NCI-H524 (cell line): ENCODE data around the gene ARHGEF7.

Source experiments
- DNase-seq, 2 experiments: peaks; one replicate each; lab custom pipeline; 2025; lab: John Stamatoyannopoulos, UW

ARHGEF7 gene

DNA sequence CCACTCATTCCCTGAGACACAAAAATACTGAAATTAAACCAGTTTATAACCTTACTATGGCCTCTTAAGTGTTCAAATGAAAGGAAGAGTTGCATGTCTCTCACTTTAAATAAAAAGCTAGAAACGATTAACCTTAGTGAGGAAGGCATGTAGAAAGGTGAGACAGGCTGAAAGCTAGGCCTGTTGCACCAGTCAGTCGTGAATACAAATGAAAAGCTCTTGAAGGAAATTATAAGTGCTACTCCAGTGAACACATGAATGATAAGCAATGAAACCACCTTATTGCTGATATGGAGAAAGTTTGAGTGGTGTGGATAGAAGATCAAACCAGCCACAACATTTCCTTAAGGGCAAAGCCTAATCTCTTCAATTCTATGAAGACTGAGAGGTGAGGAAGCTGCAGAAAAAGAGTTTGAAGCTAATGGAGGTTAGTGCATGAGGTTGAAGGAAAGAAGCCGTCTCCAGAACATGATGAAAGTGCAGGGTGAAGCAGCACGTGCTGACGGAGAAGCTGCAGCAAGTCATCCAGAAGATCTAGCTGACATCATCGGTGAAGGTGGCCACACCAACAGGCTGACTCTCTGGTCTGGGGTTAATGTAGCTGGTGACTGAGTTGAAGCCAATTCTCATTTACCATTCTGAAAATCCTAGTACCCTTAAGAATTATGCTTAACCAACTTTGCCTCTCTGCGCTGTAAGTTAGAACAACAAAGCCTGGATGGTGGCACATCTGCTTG, 110.9 kb downstream of the ARHGEF7 start:
- DNase-seq: no peak

DNA sequence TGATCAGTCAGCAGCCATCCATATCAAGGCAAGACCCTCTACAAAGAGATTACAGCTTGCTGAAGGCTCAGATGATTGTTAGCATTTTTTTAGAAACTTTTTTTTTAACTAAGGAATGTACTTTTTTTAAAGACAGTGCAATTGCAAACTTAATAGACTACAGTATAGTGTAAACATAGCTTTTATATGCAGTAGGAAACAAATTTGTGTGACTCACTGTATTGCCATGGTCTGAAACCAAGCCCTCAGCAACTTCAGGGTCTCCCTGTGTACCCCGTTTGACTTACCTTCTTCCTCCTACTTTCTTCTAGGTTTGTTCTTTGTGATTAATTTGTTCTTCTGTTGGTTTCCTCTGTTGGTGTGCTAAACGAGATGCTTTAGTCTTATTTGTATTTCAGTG, 112.3 kb downstream of the ARHGEF7 start:
- DNase-seq: no peak

DNA sequence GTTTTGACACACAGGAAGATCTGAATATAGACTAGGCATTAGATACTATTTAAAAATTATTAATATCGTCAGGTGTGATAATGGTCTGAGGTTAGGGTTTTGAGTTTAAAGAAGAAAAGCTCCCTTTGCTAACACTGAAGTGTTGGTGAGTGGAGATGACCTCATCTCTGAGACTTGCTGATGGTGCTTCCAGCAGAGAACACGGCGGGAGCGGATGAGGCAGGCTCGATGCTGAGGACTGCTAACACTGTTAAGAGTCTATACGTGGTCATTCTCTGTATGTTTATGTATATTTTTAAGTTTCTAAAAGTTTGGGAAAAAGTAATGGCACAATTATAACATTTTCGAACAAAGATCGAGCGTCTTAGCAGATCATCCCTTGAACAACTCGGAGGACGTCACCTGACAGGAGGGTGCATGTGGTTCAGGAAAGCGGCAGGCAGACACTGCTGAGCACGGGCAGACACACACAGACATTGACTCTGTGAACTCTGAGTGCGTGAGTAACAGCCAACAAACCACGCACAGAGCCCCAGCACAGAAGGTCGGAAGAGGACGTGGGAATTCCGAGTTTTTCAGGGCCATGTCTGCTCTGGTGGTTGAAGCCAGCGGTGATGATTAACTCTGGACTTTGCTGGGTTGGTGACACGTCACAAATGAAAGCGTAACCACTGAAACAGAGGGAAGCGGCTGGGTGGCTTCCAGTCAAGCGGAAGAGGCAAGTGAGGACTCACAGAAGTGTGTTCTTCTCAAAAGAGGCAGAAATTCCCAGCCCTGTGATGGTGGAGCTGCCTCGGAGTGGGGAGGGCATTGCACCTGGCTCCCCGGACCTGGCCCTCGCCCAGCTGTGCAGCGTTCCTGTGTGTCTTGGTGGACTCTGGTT, 113.4 kb downstream of the ARHGEF7 start:
- DNase-seq: no peak

DNA sequence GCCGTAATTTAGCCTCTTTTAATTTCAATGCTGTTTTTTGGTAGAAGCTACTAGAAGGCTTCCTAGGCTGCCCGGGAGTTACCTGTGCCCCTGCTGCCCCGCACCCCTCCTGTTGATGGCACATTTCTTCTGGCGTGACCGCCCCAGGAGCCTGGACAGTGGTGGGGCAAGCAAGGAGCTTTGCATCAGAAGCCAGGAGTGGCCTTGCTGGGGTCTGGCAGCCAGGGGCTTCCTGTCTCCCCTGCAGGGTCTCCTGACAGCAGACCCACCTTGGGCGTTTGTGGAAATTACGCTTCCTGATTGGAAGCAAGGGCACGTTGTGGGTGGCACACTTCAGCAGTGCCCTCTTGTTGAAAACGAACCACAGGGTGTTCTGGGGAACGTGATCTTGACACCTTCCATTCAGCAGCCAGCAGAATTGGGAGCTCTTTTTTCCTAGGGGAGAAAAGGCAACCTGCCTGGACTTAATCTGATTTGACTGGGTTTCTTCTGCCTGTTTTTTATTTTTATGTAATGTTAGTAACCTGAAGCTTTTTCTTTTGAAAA, 115.3 kb downstream of the ARHGEF7 start:
- DNase-seq: no peak

DNA sequence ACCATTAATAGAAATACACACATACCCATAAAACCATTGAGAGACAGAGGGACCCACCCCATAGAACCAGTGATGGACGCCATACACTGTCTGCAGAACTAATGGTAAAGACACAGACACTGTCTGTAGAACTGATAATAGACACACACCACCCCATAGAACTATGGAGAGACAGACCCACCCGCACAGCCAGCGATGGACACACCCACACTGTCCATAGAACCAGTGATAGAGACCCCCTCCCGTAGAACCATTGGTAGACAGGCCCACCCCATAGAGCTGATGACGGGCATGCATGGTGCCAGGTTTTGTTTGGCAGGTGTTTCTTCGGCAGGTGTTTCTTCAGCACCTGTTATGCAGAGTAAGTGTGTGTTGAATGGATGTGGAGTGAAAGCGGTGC, 117.1 kb downstream of the ARHGEF7 start:
- no peak for DNase-seq

DNA sequence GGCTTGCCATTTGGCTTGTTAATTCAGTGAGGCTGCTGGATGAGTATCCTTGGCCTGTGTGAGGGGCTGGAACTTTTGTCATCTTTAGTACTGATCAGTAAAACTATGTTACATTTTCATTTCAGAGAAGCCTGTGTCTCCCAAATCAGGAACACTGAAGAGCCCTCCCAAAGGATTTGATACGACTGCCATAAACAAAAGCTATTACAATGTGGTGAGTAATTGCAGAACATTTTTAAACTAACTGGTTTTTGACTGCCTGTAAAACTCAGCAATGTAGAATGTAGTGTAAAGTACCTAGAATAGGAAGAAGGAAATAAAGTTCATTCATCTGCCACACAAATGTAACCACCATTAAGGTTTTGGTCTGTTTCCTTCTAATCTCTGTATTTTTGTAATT, 118.0 kb downstream of the ARHGEF7 start:
- DNase-seq: no peak

DNA sequence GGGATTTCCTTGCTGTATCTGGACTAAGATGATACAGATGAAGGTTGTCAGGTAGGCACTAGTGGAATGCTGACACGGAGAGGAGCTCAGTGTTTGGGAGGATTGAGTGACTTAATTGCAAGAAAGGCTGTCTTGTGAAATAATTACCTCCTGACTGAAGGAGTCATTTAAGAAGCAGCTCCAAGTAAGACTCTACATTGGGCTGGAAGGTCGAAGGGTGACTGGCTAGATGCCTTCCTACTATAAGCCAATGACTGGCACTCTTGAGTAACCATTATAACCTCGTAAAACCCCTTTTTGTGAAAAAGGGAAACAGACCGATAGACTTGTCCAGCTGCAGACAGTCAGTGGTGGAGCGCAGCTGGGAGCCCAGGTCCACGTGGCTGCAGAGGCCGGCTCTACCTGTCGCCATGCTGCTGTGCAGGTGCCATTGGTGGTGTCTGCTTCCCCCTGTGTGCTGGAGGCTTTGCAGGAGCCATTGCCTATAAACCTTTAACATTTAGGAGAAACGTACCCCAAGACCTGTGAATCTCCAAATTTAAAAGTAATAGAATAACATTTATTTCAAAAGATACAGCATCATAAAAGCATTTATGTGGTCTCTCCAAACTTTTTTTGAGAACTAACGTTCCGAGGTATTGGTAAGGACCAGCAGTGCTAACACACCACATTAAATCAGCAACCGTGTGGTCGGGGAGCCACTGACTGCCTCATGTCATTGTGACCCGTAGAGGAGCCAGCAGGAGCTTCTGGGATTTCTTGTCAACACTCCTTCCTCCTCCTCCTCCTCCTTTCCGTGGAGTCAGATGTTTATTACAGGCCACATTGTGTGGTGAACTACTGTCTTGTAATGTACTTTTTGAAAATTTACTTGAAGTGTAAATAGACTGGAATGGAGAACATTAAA, 124.9 kb downstream of the ARHGEF7 start:
- no peak for DNase-seq

DNA sequence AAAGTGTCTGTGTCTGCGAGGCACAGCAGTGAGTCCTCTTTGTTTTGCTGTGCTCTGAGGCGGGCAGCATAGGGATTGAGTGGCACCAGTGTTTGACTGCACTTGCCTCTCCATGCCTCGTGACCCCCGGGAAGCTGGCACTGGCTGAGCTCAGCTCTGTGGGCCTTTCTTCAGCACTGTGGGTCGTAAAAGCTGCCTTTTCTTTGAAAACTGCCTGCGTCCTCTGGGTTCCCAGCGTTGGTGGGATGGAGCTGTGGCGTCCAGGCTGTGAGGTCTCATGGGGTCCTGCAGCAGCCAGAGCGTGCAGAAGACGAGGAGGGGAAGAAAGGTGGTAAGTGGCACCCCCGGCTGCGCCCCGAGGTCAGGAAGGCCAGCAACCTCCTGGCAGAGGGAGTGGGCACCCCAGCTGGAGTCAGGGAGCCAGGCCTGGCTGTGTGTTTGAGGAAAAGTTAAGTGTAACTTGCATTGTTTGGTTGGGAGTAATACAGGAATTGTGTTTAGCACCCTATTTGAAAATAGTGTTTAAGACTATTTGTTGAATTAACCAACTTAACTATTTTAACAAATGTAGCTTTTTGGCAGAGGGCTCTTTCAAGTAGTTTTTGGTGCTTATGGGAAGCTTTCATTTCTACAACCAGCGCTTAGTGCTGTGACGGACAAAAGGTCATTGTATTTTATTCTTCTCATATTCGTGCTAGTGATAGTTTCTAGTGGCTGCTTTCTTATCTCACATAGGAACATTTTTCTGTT, 126.1 kb downstream of the ARHGEF7 start:
- no peak for DNase-seq

DNA sequence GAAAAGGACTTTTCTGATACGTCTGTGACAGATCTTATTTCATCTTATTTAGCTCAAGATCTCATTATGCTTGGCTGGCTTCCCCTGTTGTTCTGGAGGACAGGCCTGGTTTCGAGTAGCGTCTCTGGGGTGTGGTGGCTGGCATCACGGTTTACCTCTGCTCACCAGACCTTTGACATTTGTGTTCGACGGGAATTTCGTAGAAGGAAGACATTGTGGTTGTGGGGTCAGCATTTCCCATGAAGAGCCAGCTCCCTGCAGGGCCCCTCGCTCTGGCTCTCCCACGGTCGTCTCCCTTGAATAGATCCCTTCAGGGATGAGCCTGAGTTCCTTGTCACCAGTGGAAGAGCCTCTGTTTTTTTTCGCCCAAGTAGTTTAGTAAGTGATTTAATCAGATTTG, 126.8 kb downstream of the ARHGEF7 start:
- DNase-seq: no peak

DNA sequence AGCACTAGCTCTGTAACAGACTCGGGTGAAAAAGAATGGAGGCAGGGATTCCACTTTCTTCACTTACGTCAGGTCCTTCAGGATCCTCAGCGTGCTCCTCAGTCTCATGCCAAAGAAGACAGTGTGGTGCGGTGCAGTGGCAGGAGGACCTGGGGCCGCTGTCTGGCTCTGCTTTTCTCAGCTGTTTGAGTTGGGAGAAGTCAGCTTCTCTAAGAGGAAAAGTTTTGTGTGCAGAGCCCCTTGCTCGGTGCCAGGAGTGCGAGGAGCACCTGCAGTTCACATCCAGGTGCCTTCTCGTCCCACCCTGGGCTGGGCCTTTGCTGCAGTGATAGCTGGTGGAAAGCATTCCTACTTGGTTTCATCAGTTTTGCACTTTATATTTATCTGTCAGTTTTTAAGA, 127.5 kb downstream of the ARHGEF7 start:
- no peak for DNase-seq

DNA sequence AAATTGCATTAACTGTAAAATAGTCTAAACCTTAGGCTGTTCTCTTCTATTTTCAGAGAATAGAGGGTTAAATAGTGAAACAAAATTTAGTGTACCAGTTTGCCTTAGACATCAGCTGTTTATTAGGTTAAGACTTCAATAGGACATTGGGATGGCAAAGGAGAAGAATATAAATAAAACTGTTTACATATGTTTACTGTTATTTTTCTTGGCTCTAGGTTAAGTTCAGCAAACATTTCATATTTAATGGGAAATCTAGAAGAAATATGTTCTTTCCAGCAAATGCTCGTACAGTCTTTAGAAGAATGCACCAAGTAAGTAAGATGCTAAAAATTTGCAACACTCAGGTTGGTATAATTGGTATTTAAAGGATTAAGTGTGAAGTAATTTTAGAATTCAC, 128.9 kb downstream of the ARHGEF7 start:
- DNase-seq: no peak

DNA sequence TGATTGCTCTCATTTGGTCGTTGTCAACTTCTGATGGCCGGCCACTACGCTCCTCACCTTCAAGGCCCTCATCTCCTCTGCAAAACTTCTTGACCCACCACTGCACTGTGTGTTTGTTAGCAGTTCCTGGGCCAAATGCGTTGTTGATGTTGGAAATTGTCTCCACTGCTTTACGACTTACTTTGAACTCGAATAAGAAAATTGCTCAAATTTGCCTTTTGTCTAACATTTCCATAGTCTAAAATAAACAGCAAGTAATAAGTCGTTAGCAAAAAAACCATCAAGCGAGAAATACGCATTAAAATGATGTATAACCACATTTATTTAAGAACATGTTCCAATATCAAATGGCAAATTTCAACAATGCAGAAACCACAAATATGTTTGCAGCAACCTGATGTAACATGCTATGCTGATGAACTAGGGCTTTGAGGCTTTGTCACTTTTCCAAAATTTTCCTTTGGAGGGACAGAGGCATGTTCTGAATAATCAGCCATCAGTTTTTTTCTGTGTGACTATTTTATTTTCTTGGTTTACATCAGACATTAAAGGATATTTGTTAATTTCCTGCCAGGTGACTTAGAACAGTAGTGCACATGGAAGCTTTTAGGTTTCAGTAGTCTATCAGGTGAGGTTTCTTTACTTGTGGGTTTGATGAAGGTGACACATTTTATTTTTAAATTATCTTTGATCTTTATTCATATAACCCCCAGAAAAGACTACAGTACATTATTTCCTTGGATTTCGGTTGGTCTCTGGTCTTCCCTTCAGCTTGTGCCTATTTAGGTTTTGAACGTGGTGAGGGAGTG, 130.7 kb downstream of the ARHGEF7 start:
- no peak for DNase-seq

DNA sequence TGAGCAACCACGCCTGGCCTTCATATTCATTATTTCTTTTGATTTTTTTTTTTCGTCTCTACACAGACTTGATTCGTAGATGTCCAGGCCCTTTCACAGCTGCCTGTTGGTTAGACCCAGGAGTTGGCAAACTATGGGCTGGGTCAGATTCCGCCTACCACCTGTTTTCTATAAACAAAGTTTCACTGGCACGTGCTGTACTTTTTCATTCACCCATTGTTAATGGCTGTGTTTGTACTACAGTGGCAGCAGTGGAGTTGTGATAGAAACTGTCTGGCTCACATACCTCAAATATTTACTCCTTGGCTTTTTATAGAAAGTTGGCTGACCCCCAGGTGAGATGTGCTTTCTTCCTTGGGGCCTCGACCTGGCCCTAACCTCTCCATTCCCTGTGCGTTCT, 132.4 kb downstream of the ARHGEF7 start:
- no peak for DNase-seq

DNA sequence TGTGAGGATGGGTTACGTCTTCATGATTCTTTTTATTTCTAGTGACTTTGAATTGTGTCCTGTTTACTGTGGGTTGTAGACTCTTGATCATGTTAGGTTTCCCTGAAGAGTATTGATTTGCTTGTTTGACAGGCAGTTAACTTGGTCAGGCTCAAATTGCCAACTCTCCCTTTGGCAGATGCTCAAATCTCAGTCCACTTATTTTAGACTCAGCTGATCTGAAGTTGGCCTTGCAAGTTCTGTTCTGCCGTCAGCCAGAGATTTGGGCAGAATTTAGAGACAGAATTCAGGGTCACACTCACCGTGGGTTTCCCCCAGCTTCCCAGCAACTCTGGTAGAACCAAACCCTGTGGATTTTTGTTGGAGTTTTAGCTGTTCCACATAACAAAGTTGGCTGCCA, 133.7 kb downstream of the ARHGEF7 start:
- DNase-seq: no peak

DNA sequence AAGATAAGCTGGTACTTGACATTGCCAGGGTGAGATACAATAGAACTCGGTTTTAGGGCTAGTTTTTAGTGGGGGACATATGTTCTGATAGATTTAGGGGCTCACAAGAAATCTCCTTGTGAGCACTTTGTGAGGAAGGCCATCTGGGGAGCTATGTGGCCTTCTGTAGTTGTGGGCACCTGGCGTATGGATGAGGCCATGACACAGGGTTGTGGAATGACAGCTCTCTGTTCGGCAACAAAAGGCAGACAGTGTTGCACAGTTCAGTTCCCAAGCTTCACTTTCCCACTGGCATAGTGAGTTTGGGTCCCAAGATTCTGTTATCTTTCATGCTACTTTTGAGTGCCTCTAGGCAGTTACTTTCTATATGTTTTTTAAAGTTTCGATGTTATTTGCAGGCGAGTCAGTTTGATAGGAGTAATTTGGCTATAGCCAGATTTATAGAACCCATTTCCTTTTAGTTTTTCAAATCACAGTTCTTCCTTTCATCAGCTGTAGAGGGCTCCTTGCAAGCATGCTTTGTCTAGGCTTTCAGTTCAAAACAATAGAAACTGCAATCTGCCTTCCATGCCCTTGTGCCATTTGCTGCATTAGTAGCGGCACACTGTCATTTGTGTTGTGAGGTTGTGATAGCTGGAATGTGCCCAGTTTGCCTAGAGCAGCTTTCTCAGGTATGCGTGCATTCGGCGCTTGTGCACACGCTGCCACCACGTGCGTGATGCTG, 134.7 kb downstream of the ARHGEF7 start:
- DNase-seq: no peak

DNA sequence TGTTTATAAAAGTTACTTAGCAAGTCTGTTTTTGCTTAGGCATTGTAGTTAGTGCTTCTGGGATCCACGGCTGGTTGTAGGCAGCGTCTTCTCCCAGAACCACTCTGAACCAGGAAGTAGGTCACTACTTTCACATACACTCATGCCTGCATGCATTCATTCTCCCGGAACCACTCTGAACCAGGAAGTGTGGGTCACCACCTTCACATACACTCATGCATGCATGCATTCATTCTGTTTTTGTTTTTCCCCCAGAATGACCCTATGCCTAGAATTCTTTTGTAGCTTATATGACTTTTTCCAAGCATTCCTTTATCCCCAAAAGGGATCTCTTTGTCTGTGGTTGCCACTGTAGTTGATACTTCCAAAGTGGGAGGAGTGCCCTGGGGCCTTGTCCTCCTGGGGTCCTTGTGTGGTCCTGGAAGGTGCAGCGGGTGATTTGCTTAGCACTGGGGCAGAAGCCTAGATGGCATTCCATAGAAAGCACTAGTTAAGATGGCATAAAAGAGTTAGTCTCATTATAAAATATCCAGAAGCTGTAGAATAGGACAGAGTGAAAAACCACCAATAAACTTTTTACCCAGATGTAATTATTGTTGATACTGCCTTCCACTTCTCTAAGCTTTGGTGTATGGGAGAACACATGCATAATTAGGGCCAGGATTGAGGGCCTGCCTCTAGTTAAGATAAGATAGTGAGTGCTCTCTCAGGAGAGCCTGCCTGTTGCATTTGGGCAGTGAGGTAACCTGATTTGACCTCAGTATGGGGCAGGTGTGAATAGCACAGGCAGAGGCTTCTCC, 136.7 kb downstream of the ARHGEF7 start:
- no peak for DNase-seq

DNA sequence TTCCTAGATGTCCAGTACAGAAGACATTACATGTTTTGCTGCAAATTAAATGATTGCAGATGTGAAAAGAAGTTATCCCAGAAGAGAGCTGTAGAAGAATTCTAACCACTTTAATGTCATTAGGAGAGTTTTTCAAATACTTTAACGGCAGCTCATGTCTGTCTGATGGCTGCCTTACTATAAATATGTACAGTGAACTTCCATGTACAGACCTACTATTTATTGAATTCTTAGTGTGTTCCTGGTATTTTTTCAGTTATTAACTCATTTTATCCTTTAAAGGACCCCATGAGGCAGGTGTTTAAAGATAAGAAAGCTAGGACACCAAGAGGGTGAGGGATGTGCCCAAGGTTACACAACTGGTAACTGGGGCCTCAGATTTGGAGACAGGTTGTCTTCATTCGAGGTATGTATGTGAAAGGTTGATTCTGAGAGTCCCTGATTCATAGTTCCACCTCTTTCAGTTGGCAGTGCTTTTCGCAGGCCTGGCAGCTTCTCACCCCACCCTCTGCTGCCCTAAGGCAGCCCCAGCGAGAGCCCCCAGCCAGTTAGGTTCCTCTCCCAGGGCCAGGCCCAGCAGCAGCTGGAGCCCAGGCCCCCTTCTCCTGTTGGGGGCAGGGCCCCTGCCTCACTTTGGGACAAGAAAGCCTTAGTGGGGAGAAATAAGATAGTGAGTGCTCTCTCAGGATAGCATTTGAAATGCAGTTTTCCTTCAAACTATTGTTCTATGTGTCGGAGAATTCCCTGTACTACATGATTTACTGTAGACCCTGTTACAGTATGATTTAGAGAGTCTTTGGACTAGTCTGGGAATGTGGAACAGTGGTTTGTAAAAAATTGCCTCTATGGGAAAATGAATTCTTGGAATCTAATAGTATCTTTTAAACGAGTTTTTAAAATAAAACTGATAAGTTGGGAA, 137.6 kb downstream of the ARHGEF7 start:
- DNase-seq: no peak

DNA sequence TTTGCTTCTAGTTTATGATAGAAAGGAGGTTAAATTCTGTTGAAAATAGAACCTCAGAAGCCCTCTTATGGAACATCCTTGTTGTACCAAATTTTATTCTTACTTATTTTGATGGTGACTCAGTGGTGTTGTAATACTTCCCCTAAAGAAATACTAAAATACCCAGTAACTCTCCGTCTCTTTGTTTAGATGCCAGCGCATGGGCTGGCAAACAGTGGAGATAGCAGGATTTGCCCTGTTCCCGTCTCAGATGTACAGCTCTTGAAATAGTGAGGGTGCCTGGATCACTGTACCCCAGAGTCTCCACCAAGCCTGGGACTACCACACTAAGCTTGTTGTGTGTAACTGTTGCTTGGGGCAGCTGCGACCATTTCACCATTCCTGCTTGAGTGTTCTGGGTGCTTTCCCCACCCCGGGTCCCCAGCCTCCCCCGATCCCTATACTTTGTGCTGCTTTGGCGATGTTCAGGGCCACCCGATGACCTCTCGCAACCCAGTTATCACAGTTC, 138.3 kb downstream of the ARHGEF7 start:
- no peak for DNase-seq
